GM13977 (cell line): ENCODE measurements around the gene TRAF3IP1.

ENCODE experiments used
- DNase-seq: peaks from one replicate; pipeline ENCODE4 v3.0.0; 2012; ENCODE audit warnings: low spot score
- in situ Hi-C: fragments of 300-500 bp; cut with MboI; formaldehyde crosslinking; loops from one replicate; pipeline ENCODE4 v1.12.0; 2022; ENCODE audit warnings: low sequenced_read_pairs, low pct_unique_long_range_greater_than_20kb, mixed read lengths, inconsistent platforms; ENCODE audit not compliant: unreplicated experiment
- TF ChIP-seq, protein P1 (sequence below): IDR thresholded peaks from 2 replicates; pipeline ENCODE4 v1.5.1; 2012; ENCODE audit warnings: mild to moderate bottlenecking, control low read depth; ENCODE audit not compliant: insufficient read depth; ENCODE audit errors: extremely low read depth, missing control alignments

The TRAF3IP1 gene

DNA sequence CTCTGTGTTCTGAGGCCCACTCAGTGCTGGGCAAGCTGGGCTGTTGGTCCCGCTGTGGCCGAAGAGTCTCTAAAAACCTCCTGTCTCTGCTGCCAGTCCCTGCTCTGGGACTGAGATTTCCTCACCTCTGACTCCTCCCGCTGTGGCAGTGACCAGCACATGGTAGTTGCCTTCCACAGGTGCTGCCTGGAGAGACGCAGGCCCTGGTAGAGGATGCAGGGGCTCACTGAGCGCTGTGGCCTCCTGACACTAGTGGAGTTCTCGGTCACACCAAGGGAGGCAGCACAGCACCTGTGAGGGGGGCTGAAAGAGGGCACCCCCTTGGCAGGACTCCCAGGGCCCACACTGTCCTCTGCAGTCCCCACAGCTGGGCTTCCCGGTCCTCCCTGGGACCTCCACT, 102.6 kb downstream of the TRAF3IP1 start:
- TF ChIP-seq, protein P1, sequence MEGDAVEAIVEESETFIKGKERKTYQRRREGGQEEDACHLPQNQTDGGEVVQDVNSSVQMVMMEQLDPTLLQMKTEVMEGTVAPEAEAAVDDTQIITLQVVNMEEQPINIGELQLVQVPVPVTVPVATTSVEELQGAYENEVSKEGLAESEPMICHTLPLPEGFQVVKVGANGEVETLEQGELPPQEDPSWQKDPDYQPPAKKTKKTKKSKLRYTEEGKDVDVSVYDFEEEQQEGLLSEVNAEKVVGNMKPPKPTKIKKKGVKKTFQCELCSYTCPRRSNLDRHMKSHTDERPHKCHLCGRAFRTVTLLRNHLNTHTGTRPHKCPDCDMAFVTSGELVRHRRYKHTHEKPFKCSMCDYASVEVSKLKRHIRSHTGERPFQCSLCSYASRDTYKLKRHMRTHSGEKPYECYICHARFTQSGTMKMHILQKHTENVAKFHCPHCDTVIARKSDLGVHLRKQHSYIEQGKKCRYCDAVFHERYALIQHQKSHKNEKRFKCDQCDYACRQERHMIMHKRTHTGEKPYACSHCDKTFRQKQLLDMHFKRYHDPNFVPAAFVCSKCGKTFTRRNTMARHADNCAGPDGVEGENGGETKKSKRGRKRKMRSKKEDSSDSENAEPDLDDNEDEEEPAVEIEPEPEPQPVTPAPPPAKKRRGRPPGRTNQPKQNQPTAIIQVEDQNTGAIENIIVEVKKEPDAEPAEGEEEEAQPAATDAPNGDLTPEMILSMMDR: no peak
- in situ Hi-C loops: no loop called here
- no peak for DNase-seq

DNA sequence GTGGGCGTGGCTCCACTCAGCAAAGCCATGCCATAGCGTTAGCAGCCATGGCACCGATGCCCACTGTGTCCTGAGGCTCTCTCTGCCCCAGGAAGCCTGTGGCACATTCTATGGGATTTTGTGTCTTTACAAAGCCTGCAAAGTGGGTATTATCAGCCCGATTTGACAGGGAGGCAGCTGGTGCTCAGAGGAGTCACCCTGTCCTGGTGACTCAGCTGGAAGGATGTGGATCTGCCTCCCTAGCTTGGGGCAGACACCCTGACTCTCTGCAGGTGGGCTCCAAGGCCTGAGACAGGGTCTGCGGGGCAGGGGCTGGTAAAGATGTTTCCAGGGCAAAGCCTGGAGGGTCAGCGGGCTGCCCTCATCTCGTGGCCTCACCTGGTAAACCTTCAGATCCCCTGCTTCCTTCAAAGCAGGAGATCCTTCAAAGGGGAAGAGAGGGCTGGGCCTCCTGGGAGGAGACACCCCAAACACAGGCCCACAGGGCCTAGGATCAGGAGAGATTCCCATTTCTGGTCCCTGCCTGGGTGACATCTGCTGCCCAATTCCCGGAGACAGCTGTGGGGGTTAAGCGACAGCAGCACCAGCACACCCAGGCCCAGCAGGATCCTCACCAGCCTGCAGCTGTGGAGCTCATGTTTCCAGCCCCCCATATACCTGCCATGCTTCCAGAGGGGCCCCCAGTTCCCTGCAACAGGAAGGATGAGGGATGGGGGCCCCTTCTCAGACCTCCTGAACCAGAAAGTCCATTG, 103.4 kb downstream of the TRAF3IP1 start:
- no peak for DNase-seq
- TF ChIP-seq, protein P1: no peak
- in situ Hi-C loops: no loop called here

DNA sequence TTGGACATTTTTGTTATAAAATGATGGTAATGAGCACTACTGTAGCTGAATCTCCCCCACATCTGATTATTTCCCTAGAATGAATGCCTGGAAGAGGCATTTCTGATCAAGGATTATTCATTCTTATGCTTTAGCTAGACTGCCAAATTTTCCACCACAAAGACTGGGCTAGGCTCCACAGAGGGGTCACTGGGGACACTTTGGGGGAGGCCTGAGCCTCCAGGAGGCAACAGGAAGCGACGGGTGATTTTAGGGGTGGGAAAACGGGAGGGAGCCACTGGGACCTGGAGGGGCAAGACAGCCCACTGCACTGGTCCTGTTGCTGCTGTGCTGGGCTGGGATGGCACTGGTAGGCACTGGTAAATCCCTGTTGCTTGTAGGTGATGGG, 104.0 kb downstream of the TRAF3IP1 start:
- TF ChIP-seq, protein P1: no peak
- DNase-seq: no peak
- in situ Hi-C loops: no loop called here

DNA sequence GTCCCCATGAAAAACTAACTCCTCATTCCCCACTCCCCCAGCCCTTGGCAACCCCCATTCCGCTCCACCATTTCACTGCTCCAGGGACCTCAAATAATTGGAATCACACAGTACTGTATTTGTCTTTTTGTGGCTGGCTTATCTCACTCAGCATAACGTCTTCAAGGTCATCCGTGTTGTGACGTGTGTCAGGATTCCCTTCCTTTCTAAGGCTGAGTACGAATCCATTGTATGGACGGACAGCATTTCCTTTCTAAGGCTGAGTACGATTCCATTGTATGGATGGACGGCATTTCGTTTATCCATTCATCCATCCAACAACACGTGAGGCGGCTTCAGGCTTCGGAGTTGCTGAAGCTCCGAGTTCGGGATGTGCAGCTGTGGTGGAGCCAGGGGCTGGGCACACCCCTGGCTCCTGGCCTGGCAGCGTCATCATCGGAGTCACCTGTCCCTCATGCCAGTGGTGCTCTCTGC, 105.2 kb downstream of the TRAF3IP1 start:
- in situ Hi-C loops: no loop called here
- TF ChIP-seq, protein P1: no peak
- no peak for DNase-seq

DNA sequence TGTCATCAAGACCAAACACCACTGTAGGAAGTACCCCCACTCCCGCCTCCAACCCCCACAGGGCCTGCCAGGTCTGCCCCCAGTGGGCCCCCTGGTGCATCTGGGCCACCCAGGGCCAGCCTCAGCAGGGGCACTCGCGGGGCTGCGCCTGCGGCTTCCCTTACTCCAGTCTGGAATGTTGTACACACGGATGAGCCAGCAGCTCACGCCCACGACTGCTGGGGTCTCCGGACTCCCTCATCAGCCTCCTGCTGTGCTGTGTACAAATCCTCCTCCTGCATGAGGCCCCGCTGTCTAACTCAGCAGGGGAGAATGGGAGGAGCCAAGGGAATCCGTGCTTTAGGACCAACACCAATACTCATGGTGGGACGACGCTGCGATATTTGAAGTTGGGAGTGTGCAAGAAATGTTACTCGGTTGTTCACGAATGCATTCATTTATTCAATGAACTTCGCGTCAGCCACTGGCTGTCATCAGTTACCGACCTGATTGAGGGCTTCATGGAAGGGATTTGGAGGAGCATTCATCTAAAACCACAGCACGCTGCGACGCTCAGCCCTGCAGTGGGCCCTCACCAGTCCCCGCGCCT, 105.8 kb downstream of the TRAF3IP1 start:
- in situ Hi-C loops: no loop called here
- DNase-seq: no peak
- TF ChIP-seq, protein P1: no peak

DNA sequence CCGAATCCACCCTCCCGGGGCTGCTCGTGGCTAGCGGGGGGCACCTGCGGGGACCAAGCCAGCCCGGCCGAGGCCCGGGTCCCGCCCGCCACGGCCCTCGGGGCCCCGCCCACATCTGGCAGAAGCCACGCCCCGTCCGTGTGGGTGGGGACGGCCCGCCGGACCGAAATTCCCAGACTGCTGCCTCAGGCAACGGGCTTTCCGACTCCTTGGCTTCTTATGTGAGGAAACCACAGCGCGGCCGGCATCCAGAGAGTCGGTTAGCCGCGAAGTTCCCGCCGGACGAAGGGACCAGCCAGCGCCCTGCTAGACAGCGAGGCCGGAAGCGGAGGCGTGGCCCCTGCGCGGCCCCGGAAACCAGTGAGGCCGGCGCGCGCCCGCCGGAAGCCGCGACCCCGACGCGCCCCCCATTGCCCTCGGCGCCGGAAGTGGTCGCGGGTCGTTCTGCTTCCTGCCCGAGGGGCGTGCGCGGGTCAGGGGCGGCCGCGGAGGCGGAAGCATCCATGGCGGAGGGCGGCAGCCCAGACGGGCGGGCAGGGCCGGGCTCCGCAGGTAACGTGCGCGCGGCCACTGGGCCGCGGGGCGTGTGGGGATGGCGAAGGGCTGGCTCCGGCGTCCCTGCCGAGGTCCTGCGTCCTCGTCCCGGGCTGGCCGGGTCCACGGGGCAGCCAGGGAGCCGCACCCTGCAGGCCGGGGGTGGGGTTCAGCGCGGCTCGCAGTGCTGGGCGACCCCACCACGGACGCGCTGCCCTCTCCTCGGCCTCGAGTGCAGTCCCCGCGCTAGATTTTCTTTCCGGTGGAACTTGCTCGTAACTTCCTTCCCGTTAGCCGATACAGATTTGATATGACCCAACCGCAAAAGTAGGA, 106.5 kb downstream of the TRAF3IP1 start, which contains the start of gene ASB1:
Gene ASB1, plus strand, starts transcription at position 360 of the 867 bp plus-strand sequence. Its CDS starts 144 bp downstream, at position 504.
- TF ChIP-seq, protein P1: no peak
- peak; percentile 95 for DNase-seq
- in situ Hi-C loops: no loop called here
